H1 (cell line): ENCODE results near the gene PARD3.

Experiments
- KDM1A ChIP-seq: fragments of 200-600, 300-600 bp; sonication (generic); IDR thresholded peaks from 2 replicates; pipeline ENCODE4 v1.7.1; 2016; ENCODE audit warnings: mild to moderate bottlenecking, low read length, borderline replicate concordance
- RFX5 ChIP-seq: IDR thresholded peaks from 2 replicates; pipeline ENCODE4 v1.6.1; 2011; ENCODE audit warnings: low read depth, low read length, improper control_type of control experiment, borderline replicate concordance
- TF ChIP-seq, protein P1 (sequence below), 3 experiments: IDR thresholded peaks; 1 replicate in 2 of 3; 2 replicates in 1 of 3; pipeline versions ENCODE4 v1.5.1 to v1.6.1; 2011; ENCODE audit warnings: low read length in 3 of 3, mild to moderate bottlenecking in 3 of 3, inconsistent platforms in 2 of 3, low read depth in 1 of 3, moderate library complexity in 1 of 3; ENCODE audit not compliant: insufficient read depth in 1 of 3; ENCODE audit errors: control extremely low read depth in 1 of 3

DNA sequence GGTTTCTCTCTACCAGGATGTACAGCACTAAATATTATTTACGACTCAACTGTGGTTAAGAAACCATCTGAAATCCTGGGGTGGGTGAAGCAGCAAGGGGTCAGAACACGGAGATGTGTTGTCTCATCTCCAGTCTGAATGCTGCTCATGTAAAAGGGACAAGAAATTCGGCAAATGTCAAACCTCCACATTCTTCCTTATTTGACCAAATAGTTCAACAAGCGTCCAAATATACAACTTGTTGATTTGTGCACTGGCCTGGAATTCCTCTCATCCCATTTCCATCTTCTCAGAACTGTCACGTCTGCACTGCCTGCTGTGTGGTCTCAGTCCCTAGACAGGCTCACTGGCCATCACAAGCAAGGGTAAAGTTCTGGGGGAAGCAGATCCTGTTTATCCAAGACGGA, 520.0 kb downstream of the PARD3 start:
- TF ChIP-seq, protein P1, sequence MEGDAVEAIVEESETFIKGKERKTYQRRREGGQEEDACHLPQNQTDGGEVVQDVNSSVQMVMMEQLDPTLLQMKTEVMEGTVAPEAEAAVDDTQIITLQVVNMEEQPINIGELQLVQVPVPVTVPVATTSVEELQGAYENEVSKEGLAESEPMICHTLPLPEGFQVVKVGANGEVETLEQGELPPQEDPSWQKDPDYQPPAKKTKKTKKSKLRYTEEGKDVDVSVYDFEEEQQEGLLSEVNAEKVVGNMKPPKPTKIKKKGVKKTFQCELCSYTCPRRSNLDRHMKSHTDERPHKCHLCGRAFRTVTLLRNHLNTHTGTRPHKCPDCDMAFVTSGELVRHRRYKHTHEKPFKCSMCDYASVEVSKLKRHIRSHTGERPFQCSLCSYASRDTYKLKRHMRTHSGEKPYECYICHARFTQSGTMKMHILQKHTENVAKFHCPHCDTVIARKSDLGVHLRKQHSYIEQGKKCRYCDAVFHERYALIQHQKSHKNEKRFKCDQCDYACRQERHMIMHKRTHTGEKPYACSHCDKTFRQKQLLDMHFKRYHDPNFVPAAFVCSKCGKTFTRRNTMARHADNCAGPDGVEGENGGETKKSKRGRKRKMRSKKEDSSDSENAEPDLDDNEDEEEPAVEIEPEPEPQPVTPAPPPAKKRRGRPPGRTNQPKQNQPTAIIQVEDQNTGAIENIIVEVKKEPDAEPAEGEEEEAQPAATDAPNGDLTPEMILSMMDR (IDR thresholded peaks at IDR 0.05; ENCODE audit: control extremely low read depth in 1 of 3, insufficient read depth in 1 of 3, low read depth in 1 of 3, low read length in 3 of 3), result no peak
- no peak for TF ChIP-seq RFX5
- TF ChIP-seq KDM1A, result no peak
